Measurements from ENCODE around the gene EIF3B.
"Not testable (repeated sequence)": the region's sequence is repeated elsewhere in the genome, so short reads cannot be mapped to it uniquely, and the experiment has no call there.

The EIF3B gene

GRCh38 chr7:2379161-2379560, 24.5 kb downstream of the EIF3B start:
- DNase-seq = no peak

DNA sequence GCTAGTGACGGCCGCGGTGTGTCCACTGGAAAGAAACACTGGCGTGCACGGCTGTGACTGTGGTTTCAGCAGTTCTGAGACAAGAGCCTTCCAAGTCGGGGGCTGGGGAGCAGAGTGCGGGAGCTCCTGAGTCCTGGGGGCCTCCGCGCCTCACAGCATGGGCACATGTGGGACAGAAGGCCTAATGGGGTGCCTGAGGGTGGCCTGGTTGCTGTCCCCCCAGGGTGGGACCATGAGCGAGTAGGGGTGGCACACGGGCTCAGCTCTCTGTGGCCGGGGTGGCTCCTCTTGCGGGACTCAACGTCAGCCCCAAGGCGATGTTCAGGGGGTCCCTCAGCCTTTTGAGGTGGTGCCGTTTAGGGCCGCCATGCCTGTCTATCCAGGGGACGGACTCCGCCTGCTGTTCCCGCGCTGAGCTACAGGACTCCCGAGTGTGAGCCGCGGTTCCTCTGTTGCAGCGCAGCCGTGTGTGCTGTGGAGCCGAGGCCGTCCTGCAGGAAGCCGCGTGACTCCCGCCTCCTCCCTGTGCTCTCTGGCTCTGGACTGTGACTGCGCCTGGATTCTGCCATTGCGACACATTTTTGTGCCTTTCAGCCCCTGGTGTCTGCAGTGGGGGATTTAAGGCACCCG, 25.3 kb downstream of the EIF3B start:
- no peak for DNase-seq

DNA sequence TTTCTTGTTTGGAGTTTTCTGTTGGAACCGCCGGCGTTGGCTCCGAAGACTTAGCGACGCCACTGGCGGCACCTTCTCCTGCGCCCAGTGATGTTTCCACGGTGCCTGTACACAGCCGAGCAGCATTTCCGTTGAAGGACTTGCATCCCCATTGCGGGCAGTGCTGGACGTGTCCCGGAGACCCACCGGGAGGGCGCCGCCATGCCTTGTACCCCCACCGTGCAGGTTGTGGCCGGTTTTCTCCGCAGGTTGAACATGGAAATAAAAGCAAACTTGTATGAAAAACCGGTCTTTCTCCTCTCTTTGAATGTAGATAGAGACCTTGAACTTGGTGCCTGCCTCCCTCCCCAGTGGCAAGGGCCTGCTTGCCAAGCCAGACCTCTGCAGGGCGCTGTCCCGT, 25.8 kb downstream of the EIF3B start:
- no peak for DNase-seq

GRCh38 chr7:2381227-2381626, 26.6 kb downstream of the EIF3B start:
- DNase-seq = no peak

DNA sequence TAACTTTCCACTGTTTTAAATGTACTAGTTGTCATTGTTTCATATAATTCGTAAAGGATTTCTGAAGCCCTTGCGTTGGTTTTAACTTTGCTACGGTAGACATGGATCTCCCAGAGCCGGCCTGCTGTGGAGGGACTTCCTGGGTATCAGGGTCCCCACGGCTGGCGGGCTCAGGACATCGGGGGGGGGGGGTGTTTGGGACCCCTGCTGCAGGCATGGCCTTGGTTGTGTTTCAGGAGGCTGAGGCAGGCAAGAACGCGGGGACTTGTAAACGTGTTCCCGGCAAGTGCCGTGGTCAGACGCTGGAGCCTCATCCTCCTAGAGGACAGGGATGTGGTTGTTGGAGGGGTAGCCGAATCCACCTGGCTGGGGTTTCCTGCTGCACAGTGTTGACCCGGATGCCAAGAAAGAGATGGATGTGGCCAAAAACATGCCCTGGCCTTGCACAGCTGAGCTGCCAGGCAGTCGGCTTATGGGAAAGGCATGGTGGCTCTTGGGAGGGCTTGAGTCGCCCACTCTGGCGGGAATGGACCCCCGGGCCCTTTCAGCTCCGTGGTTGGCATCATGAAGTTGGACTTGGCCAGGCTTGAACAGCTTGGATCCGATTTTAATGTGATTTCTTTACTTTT, 27.4 kb downstream of the EIF3B start:
- DNase-seq = no peak

DNA sequence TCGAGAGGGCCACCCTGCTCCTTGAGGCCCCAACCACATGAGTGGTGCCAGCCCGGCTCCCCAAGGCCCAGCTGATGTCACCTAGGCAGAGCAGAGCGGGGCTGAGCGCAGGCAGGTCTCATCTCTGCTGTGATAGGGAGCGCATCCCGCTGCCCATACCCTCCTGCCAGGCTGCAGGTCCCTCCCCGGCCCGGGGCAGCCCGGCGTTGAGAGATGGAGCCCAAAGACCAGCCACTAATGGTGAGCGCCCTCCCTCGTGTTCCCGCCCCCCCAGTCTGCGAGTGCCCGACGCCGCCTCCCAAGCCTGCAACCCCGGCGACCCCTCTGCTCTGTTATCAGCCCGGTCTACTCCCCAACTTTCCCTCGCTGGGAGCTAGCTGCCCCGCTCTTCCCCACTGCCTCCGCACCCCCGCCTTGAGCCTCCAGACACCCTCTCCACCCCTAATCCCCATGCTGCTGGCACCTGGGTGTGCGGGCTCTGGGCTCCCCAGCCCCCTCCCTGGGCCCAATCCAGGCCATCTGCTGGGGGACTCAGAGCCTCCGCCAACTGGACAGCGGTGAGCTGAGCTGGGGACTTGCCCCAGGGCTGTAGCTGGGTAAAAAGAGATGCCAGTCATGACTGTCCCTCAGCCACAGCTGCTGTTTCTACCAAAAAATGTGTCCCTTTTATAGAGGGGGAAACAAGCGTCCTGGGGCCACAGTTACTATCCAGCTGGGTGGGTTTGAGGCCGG, 29.1 kb downstream of the EIF3B start:
- no peak for DNase-seq

DNA sequence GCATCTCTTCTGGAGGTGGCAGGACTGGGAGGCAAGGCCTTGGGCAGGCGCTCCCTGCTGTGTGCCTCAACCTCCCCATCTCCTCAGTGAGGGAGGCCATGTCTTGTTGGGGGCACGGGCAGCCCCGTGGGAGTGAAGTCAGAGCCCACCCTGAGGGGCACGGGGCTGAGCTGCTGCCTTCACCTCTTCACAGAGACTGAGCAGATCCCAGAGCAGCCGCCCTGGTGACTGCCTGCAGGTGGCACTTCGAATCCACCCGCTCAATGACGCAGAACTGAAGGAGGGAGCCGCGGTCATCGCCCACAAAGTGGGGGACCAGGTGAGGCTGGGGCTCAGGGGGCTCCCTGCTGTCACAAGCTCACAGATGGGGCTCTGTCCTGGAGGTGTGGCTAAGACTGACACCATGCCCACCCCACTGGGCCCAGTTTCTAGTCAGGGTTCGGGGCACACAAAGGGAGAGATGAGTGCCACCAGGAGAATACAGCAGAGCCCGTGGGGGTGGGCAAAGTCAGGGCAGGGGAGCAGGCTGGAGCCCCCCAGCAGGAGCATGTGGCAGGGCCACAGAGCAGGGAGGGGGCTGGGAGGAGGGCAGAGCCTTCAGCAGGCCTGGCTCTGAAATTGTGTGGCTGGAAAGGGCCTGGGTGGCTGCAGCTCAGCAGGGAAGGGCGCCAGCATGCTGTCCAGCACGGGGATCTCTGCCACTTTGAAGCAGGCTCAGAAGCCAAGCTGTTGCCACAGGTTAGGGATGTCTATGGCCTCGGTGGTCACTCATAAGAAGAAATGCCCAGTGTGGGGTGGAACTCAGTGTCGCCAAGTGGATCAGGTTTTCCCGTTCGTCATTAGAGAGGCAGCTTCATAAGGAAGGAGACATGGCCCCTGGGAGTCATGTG, 30.0 kb downstream of the EIF3B start:
- no peak for DNase-seq

GRCh38 chr7:2386122-2386521, 31.5 kb downstream of the EIF3B start:
- not testable (repeated sequence) for DNase-seq

GRCh38 chr7:2386964-2387669, 32.5 kb downstream of the EIF3B start:
- DNase-seq = no peak

- DNase-seq = no peak
Measured at GRCh38 chr7:2387897-2388636, 33.4 kb downstream of the EIF3B start.

GRCh38 chr7:2388637-2388954, 34.0 kb downstream of the EIF3B start:
- no peak for DNase-seq

- DNase-seq = not testable (repeated sequence)
Measured at GRCh38 chr7:2390020-2390816, 35.6 kb downstream of the EIF3B start.

DNA sequence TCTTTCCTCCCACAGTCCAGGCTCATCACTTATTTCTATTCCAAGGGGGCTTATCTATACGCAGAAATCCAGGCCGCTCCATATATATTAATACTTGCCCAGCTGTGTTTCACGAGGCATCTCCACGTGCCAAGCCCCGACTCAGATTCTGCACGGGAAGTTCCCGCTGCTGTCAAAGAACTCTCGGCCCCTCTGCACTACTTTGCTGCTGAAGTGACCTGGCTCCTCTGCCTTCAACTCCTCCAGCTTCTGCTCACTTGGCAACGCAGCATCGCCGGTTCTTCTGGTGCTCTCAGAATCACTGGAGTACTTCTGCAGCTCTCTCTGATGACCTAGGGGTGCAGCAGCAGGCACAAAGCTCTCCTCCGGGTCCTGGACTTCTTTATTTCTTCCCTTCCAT, 39.1 kb downstream of the EIF3B start:
- no peak for DNase-seq

GRCh38 chr7:2394566-2395082, 40.0 kb downstream of the EIF3B start:
- DNase-seq = no peak

DNA sequence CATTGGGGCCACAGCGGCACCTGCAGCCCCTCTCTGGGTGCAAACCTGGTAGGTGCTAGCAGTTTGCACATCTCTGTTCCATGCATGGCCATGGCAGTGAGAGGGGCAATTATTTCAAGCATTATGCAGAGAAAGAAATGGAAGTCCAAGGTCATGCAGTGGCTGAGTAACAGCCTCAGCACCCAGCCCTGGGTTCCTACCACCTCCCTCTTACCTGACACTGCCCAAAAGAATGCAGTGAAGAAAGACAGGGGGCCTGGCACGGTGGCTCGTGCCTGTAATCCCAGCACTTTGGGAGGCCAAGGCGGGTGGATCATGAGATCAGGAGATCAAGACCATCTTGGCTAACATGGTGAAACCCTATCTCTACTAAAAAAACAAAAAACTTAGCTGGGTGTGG, 43.9 kb downstream of the EIF3B start:
- no peak for DNase-seq

- DNase-seq = no peak
Measured at GRCh38 chr7:2399848-2400587, 45.4 kb downstream of the EIF3B start.

DNA sequence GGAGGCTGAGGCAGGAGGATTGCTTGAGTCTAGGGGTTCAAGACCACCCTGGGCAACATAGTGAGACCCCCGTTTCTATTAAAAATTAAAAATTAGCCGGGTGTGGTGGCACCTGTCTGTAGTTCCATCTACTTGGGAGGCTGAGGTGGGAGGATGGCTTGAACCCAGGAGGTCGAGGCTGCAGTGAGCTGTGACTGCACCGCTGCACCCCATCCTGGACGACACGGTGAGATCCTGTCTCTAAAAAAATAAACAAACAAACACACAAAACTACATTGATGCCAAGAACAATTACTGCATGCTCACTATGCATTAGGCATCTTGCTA, 48.0 kb downstream of the EIF3B start:
- DNase-seq = no peak

GRCh38 chr7:2403014-2403717, 48.5 kb downstream of the EIF3B start, which contains the start of gene CHST12:
Gene CHST12 (plus strand): TSS chr7:2403611. CDS start chr7:2432640, 29,029 bp downstream.
- peak; percentile 91 to 95 (median 93) for DNase-seq

Measured in stimulated activated naive CD4-positive, alpha-beta T cell (primary cell).